Body of pancreas (tissue), 4 donors: Measurements from ENCODE around the gene RAB6B.

Experiments used
- POLR2A ChIP-seq, 3 donors: fragments of 450-650 bp; IDR thresholded peaks; one replicate each; pipeline ENCODE4 v1.6.1; 2016; ENCODE audit warnings: antibody characterized with exemption in 3 of 3, mild to moderate bottlenecking in 2 of 3
- TF ChIP-seq, protein P1 (sequence below), 7 experiments: fragments of 450-650 bp in 4 of 7; fragments of 200-600 bp in 3 of 7; sonication (generic) in 3 of 7; IDR thresholded peaks; one replicate each; pipeline ENCODE4 v1.5.1; 2016 to 2019; ENCODE audit warnings: antibody characterized with exemption in 7 of 7

DNA sequence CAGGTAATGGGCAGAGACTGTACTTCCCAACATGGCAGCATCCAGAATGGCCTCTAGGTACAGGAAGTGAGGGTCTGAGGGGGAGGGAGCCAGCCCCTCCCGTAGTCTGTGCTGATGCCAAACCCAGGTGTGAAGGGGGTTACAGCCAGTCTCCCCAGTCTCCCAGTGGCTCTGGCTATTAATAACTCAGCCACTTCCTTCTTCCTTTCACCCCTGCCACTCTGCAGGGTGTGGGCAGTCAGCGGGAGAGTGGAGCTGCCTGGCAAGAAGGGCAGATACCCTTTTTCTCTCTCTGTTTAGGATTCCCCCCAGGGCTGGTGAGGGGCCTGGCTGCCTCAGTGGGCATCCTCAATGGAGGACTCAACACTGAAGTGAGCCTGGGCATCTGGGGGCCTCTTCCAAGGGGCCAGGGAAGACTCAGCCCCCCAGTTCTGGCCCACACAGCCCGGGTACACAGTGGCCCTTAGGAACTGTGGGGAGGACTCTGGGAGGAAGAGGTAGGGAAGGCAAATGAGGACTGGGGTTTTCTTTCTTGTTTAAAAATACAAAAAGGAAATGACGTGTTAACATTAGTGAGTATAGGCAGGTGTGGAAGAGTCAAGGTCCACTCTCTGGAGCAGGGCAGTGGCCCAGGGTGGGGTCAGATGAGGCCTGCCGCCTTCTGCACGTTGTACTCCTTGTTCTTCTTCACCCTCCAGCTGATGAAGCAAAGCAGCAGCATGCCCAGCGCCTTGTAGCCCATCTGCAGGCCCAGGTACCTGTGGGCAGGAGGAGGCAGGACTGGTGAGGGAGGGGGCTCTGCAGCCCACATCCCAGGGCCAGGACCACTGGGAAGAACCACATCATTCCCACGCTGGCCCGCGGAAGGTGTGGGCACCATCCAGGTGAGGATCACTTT, 38.6 kb upstream of the RAB6B start:
- TF ChIP-seq, protein P1, sequence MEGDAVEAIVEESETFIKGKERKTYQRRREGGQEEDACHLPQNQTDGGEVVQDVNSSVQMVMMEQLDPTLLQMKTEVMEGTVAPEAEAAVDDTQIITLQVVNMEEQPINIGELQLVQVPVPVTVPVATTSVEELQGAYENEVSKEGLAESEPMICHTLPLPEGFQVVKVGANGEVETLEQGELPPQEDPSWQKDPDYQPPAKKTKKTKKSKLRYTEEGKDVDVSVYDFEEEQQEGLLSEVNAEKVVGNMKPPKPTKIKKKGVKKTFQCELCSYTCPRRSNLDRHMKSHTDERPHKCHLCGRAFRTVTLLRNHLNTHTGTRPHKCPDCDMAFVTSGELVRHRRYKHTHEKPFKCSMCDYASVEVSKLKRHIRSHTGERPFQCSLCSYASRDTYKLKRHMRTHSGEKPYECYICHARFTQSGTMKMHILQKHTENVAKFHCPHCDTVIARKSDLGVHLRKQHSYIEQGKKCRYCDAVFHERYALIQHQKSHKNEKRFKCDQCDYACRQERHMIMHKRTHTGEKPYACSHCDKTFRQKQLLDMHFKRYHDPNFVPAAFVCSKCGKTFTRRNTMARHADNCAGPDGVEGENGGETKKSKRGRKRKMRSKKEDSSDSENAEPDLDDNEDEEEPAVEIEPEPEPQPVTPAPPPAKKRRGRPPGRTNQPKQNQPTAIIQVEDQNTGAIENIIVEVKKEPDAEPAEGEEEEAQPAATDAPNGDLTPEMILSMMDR (IDR thresholded peaks at IDR 0.05): no peak
- TF ChIP-seq POLR2A (IDR thresholded peaks at IDR 0.05): no peak
